Measurements from ENCODE around the gene LILRB4.
"Not testable (repeated sequence)": the region's sequence is repeated elsewhere in the genome, so short reads cannot be mapped to it uniquely, and the experiment has no call there.

The LILRB4 gene

GRCh38 chr19:54662730-54663129 is at the start of gene LILRB4:
LILRB4 (plus strand) TSS chr19:54662985; CDS start chr19:54663034, 49 bp downstream.
- H3K4me3 ChIP-seq (ENCODE audit: low read depth, low read length): no peak within 1 kb of the TSS

GRCh38 chr19:54614726-54615125 is 48.1 kb upstream of the LILRB4 start:
- H3K4me3 ChIP-seq (ENCODE audit: low read depth, low read length): no peak overlapping the region

GRCh38 chr19:54616057-54616456 is 46.7 kb upstream of the LILRB4 start:
- H3K4me3 ChIP-seq (ENCODE audit: low read depth, low read length): no peak overlapping the region

GRCh38 chr19:54616821-54617560 is 45.8 kb upstream of the LILRB4 start:
- no peak overlapping the region for H3K4me3 ChIP-seq (ENCODE audit: low read depth, low read length)

GRCh38 chr19:54620464-54620863 is 42.3 kb upstream of the LILRB4 start:
- no peak overlapping the region for H3K4me3 ChIP-seq (ENCODE audit: low read depth, low read length)

- H3K4me3 ChIP-seq (ENCODE audit: low read depth, low read length): no peak overlapping the region
Measured at GRCh38 chr19:54622431-54622830, 40.4 kb upstream of the LILRB4 start.

GRCh38 chr19:54624234-54624633 is 38.6 kb upstream of the LILRB4 start:
- H3K4me3 ChIP-seq (ENCODE audit: low read depth, low read length): not testable (repeated sequence)

- H3K4me3 ChIP-seq (ENCODE audit: low read depth, low read length): not testable (repeated sequence)
Measured at GRCh38 chr19:54624934-54625730, 37.7 kb upstream of the LILRB4 start.

- H3K4me3 ChIP-seq (ENCODE audit: low read depth, low read length): no peak overlapping the region
Measured at GRCh38 chr19:54626757-54627156, 36.0 kb upstream of the LILRB4 start.

- H3K4me3 ChIP-seq (ENCODE audit: low read depth, low read length): not testable (repeated sequence)
Measured at GRCh38 chr19:54627912-54628311, 34.9 kb upstream of the LILRB4 start.

GRCh38 chr19:54630262-54630661 is 32.5 kb upstream of the LILRB4 start, which contains the start of gene LILRB1:
LILRB1 (plus strand) TSS chr19:54630484; CDS start chr19:54631074, 590 bp downstream.
- not testable (repeated sequence) for H3K4me3 ChIP-seq (ENCODE audit: low read depth, low read length)

- H3K4me3 ChIP-seq (ENCODE audit: low read depth, low read length): no peak overlapping the region
Measured at GRCh38 chr19:54630782-54631181, 32.0 kb upstream of the LILRB4 start.

- not testable (repeated sequence) for H3K4me3 ChIP-seq (ENCODE audit: low read depth, low read length)
Measured at GRCh38 chr19:54631489-54632337, 31.1 kb upstream of the LILRB4 start.

- H3K4me3 ChIP-seq (ENCODE audit: low read depth, low read length): not testable (repeated sequence)
Measured at GRCh38 chr19:54632517-54632916, 30.3 kb upstream of the LILRB4 start.

- no peak overlapping the region for H3K4me3 ChIP-seq (ENCODE audit: low read depth, low read length)
Measured at GRCh38 chr19:54633401-54633800, 29.4 kb upstream of the LILRB4 start.

- H3K4me3 ChIP-seq (ENCODE audit: low read depth, low read length): not testable (repeated sequence)
Measured at GRCh38 chr19:54636081-54636480, 26.7 kb upstream of the LILRB4 start.

- H3K4me3 ChIP-seq (ENCODE audit: low read depth, low read length): no peak overlapping the region
Measured at GRCh38 chr19:54638683-54639082, 24.1 kb upstream of the LILRB4 start.

GRCh38 chr19:54642953-54643352 is 19.8 kb upstream of the LILRB4 start:
- not testable (repeated sequence) for H3K4me3 ChIP-seq (ENCODE audit: low read depth, low read length)

GRCh38 chr19:54643583-54643982 is 19.2 kb upstream of the LILRB4 start:
- not testable (repeated sequence) for H3K4me3 ChIP-seq (ENCODE audit: low read depth, low read length)

GRCh38 chr19:54644056-54644455 is 18.7 kb upstream of the LILRB4 start:
- H3K4me3 ChIP-seq (ENCODE audit: low read depth, low read length): no peak overlapping the region

- no peak overlapping the region for H3K4me3 ChIP-seq (ENCODE audit: low read depth, low read length)
Measured at GRCh38 chr19:54646331-54646841, 16.4 kb upstream of the LILRB4 start.

Measured in iPS-11a (cell line).